GM20431 (cell line): ENCODE data around the gene TMEM184B.

Source experiments
- in situ Hi-C: fragments of 300-500 bp; cut with MseI, MboI; formaldehyde crosslinking; loops from one replicate; pipeline ENCODE4 v1.15.0; 2020; ENCODE audit warnings: low sequenced_read_pairs; ENCODE audit not compliant: unreplicated experiment

The TMEM184B gene

GRCh38 chr22:38286915-38287669 is 14.3 kb upstream of the TMEM184B start:
- in situ Hi-C loops: no loop called here

GRCh38 chr22:38285018-38285417 is 12.2 kb upstream of the TMEM184B start:
- in situ Hi-C loops: no loop called here

GRCh38 chr22:38284042-38284402 is 11.2 kb upstream of the TMEM184B start:
- in situ Hi-C loops: no loop called here

- in situ Hi-C loops: no loop called here
These were observed 9.6 kb upstream of the TMEM184B start for GRCh38 chr22:38282397-38282796.

- in situ Hi-C loops: no loop called here
These were observed 3.4 kb upstream of the TMEM184B start for GRCh38 chr22:38276166-38276565.

GRCh38 chr22:38273135-38273826 is 471 bp upstream of the TMEM184B start:
- in situ Hi-C loops: no loop called here

DNA sequence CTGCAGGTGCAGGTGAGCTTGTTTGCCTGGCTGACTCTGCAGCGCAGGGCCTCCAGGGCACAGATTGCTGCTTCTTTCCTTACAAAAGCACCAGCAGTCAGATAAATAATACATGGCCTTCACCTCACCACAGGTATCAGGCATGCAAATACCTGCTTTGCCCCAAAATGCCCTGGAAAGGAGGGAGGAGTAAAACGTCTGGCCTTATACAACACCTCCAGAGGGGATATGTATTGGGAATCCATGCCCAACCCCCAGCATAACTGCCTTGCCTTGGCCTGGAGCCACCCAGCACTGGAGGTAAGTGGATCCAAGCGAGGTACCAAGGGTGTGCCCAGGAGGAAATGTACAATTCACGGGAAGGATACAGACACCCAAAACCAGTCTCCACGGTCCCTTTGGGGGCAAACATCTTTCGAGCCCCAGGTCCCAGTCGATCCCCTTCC is 860 bp downstream of the TMEM184B start:
- in situ Hi-C loops: no loop called here

DNA sequence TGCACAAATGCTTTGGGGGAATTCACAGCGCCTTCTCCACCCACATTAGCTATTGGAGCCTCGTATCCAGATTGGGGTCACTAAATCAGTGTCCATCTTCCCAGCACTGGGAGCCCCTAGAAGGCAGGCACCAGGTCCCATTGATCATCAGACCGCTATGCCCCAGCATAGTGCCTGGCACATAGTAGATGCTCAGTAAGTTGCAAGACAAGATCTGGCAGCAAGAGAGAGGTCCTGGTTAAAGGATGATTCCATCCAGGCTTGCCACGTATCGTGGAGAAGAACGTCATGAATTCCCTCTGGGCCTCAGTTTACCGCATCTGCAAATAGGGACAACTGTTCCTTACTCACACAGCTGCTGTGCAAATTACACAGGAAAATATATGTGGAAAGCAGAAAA is 1.7 kb downstream of the TMEM184B start:
- in situ Hi-C loops: no loop called here

DNA sequence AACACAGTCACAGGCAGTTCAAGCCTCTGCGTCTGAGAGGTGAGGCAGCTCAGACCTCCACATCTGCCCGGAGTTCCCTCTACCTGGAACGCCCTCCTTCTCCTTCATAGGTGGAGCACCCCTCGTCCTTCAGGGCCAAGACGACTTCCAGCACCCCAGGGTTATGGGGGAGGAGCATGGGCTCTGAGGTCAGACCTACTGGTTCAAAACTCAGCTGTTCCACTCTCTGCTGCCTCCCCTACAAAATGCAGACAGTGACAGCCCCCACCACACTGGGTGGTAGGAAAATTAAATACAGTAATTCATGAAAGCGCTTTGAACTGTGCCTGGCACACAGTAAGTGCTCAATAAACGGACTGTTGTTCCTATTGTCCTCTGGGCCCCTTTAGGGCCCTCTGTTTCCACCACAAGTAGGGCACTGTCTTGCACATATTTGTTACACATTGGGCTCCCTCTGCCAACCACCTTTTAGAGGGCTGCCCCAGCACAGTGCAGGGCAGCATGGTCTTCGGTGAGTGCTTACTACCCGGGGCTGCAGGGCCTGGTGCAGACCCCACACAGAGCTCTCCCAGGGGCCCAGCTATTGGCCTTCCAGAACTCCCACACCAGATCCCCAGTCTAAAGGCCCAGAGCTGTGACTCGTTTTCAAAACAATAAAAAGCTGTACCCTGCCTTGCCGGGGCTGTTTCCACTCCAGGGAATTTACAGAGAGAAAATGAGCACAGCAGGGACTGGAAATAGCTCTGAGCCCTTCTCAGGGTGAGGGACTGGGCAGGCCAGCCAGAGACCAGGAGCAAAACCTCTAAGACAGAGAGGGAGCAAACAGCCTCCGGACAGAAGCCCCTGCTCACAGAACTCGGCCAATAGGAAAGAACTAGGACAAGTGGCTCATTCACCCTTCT is 2.5 kb downstream of the TMEM184B start:
- in situ Hi-C loops: no loop called here

DNA sequence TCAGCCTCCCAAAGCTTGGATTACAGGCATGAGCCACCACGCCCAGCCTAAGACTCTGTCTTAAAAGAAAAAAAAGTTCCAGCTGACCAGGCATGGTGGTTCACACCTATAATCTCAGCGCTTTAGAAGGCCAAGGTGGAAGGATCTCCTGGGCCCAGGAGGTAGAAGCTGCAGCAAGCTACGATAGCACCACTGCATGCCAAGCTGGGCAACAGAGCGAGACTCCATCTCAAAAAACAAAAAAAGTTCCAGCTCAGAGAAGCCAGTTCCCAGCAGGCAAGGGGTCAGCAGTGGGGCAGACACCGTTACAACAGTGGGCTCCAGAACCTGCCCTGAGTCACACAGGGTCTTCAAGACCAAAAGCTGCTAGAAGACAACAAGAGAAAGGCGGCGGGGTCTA is 3.3 kb downstream of the TMEM184B start:
- in situ Hi-C loops: no loop called here

DNA sequence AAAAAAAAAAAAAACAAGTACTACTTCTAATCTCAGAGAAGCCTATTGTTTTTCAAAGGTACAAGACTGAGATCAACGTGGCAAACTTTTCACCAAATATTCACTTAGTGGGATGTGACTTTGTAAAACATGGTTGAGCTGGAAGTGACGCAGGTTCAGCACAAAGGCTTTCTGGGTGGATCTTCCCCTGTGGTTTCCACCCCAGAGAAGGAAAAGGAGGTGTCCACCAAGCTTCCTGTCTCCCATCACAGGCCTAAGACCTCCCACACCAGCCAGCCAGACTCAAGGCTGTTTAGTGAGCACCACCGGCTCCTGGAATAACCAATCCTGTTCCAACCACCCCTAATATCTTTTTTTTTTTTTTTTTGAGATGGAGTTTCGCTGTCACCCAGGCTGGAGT is 5.7 kb downstream of the TMEM184B start:
- in situ Hi-C loops: no loop called here

DNA sequence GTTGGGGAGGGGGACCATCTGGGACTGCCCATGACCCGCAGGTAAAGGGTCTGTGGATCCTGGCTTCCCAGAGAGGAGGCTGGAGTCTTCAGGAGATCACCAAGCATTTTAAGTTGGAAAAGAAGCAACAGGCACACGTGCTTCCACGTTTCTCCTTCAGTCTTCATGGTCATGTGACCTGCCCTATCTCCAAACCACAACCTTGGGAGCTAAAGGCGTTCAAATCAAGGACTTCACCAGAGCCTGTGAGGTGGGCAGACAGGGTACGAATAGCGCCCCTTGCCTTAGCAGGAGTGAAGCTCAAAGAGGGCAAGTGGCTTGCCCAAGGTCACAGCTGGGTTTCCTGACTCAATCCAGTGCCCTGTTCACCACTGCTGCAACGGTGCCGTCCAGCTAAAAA is 6.7 kb downstream of the TMEM184B start:
- in situ Hi-C loops: no loop called here

DNA sequence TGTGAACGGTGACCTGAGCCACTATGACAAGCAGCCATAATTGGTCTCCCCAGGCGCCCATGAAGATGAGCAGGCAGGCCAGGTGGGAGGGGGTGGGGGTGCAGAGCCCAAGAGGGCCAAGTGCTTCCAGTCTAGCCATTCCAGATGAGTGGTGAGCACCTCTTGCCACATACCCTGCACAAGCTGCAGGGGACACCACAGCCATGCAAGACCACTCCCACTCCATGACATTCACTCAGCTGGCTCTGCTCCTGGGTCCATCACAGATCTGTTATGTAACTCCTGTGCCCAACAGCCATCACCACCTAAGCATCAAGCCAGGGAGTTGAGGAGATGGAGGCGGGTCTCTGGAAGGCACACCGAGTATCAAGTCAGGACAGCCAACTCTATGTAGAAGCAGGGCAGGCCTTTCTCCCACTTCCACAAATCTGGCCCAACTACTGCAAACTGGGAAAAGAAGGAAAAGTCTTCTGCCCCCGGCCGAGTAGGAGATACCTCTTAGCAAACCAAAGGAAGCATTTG is 8.4 kb downstream of the TMEM184B start:
- in situ Hi-C loops: no loop called here

DNA sequence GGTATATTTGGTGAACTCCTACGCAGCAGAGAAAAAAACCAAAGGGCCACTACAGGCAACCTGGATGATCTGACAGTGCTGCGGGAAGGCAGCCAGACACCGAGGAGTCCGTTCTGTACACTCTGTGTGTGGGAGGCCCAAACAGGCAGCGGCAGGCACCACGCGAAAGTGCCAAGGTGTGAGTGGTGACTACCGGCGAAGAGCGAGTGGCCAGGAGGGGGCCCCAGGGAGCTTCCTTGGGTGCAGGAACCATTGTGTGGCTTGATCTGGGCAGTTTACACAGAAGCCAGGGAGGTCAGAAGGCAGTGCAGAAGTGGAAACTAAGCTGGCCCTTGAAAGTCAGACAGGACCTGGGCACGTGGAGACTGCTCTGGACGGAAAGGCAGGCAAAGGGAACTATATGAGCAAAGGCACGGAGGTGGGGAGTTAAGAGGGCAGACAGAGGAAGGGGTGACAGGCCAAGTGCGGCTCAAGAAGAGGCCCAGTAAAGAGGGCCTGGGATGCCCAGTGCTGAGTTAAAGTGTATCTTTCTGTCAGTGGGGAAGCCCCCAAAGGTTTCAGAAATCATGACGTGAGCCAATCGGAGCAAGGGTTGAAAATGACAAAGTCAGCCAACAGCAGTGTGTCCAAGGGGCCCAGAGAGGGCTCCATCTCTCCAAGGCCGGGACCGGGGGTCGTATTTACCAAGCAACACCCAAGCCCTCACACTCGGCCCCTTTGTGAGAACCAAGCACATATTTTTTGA is 10.6 kb downstream of the TMEM184B start:
- in situ Hi-C loops: no loop called here

DNA sequence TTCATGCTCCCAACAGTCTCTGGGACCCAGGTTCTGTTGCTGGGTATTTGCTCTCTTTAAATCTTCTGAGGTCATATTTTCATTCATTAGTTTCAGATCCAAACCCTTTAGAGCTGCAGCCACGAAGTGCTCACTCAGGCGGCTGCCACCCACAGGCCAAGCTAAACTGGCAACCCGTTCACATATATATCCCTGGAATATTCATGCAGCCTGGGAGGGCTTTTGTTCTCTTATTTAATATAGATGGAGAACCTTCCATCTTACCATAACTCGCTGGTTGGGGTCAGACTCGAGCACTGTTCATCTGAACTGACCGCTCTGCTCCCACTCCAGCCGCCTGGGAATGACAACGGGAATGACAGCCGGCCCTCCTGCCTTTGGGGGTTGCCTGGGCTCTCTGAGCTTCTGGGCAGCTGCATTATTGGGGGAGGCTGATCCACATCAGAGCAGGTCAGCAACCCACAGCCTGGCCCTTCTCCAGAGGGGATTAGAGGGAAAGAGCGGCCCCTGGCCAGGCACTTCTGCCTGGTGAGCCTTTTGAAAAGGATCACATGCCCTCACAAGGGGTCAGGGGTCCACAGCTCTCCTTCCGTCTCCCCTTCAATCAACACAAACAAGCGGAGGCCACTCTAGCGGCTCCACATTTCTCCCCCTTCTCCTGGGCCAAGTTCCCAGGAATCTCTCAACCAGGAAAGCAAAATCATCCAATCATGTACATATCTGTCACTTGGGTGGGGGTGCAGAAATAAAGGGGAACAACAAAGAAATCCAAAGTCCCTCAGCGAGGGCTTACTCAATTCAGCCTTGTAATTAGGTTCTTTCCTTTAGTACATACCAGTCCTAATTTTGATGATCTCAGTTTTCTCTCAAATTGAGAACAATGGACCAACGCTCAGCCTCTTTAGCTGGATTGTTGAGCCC is 11.8 kb downstream of the TMEM184B start:
- in situ Hi-C loops: no loop called here

GRCh38 chr22:38259370-38259769 is 13.4 kb downstream of the TMEM184B start:
- in situ Hi-C loops: no loop called here

DNA sequence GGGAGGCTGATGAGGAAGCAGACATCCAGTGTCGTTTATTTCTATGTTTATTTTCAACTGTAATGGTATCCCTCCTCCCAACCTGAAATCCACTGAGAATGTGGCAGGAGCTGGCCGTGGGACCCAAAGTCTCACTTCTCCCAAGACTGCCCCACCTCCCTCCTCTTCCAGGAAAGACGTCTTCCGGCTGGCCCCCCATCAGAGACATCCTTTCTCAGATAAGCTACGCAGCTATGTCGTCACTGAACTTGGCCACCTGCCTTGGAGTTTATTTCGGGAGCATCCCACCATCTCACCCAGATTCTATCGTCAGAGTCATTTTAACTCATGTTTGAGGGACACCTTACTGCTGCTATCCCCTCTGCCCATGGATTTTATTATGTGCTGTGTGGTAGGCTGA is 13.9 kb downstream of the TMEM184B start:
- in situ Hi-C loops: no loop called here

DNA sequence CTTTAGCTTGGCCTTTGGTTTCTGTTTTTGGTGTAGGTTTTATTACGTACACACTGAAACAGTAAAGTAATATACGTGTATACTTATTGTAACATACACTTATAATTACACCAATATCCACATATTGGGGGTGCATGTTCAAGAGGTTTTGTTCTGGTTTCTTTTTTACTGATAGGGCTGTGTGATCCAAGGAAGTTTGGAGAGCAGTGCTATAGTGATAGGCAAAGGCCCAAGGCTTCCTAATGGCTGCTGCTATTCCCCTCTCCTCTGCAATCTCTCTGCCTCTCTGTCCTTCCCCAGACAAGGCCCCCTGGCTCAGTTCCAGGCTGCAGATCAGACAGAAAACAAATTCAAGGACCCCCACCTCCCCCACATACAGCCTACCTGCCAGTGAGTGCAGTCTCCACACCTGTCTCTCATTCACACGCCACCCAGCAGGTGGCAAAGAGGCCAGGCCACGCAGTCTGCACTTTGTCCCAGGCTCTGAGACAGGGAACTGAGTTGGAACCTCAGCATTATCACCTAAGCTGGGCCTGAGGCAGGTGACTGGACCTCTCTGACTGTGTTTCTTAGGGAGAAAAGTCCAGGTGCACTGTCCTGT is 15.1 kb downstream of the TMEM184B start:
- in situ Hi-C loops: no loop called here
